CD14-positive monocyte (primary cell): ENCODE data around the gene ATXN3. TPM values are rescaled to one million over a fixed set of nuclear protein-coding genes. Genes with fewer than 3 reads are reported as not detected.

Source experiments
- DNase-seq, 3 donors: peaks; one replicate each; pipeline ENCODE4 v3.0.0-alpha.2; 2011 to 2022
- H2AFZ ChIP-seq: 2 replicates; pipeline ENCODE4 v1.6.0; 2012; ENCODE audit warnings: mild to moderate bottlenecking, low read depth, low read length, inconsistent platforms; ENCODE audit not compliant: insufficient read depth, poor library complexity, severe bottlenecking
- H3K27ac ChIP-seq, 2 donors: 1 replicate in 1 of 2; 2 replicates in 1 of 2; pipeline ENCODE4 v1.5.1; 2012 to 2013; ENCODE audit warnings: low read length in 2 of 2, control low read depth in 1 of 2, inconsistent platforms in 1 of 2, low read depth in 1 of 2, mild to moderate bottlenecking in 1 of 2
- H3K27me3 ChIP-seq, 2 donors: one replicate each; pipeline versions ENCODE4 v1.6.0 to v1.6.1; 2011 to 2013; ENCODE audit warnings: low read length in 2 of 2; ENCODE audit not compliant: control insufficient read depth in 2 of 2, insufficient read depth in 2 of 2
- H3K36me3 ChIP-seq, 2 donors: replicated peaks in 1 of 2; 1 replicate in 1 of 2; 2 replicates in 1 of 2; pipeline versions ENCODE4 v1.5.1 to v1.6.1; 2012 to 2013; ENCODE audit warnings: low read length in 2 of 2, control low read depth in 1 of 2, inconsistent platforms in 1 of 2, mild to moderate bottlenecking in 1 of 2; ENCODE audit not compliant: insufficient read depth in 2 of 2, control insufficient read depth in 1 of 2
- H3K4me1 ChIP-seq, 2 donors: 1 replicate in 1 of 2; 2 replicates in 1 of 2; pipeline versions ENCODE4 v1.5.1 to v1.6.1; 2012 to 2013; ENCODE audit warnings: low read length in 2 of 2, control low read depth in 1 of 2, inconsistent platforms in 1 of 2, mild to moderate bottlenecking in 1 of 2, moderate library complexity in 1 of 2; ENCODE audit not compliant: insufficient read depth in 2 of 2, control insufficient read depth in 1 of 2
- H3K4me2 ChIP-seq: replicated peaks from 2 replicates; pipeline ENCODE3; 2012; ENCODE audit warnings: low read length, moderate library complexity, mild to moderate bottlenecking; ENCODE audit not compliant: poor library complexity, severe bottlenecking; ENCODE audit errors: extremely low read depth
- H3K4me3 ChIP-seq, 3 experiments: fragments of 200-600 bp in 1 of 3; sonication (generic) in 1 of 3; replicated peaks in 1 of 3; 1 replicate in 2 of 3; 2 replicates in 1 of 3; pipeline ENCODE4 v1.5.1; 2011 to 2013; ENCODE audit warnings: low read length in 3 of 3, mild to moderate bottlenecking in 3 of 3, control low read depth in 2 of 3, low read depth in 2 of 3, inconsistent platforms in 1 of 3, moderate library complexity in 1 of 3
- H3K79me2 ChIP-seq: 2 replicates; pipeline ENCODE4 v1.6.0; 2012; ENCODE audit warnings: mild to moderate bottlenecking, control low read depth, inconsistent platforms, low read length, moderate library complexity; ENCODE audit not compliant: insufficient read depth
- H3K9ac ChIP-seq: 2 replicates; pipeline ENCODE4 v1.6.0; 2017; ENCODE audit warnings: low read length, mild to moderate bottlenecking; ENCODE audit not compliant: insufficient read depth, poor library complexity, severe bottlenecking
- H3K9me3 ChIP-seq, 2 donors: replicated peaks in 1 of 2; 1 replicate in 1 of 2; 2 replicates in 1 of 2; pipeline versions ENCODE4 v1.5.1 to v1.6.1; 2012 to 2013; ENCODE audit warnings: low read length in 2 of 2, control low read depth in 1 of 2; ENCODE audit not compliant: control insufficient read depth in 1 of 2, insufficient read depth in 1 of 2
- H4K20me1 ChIP-seq: 2 replicates; pipeline ENCODE4 v1.6.0; 2012; ENCODE audit warnings: mild to moderate bottlenecking, low read length, control low read depth, moderate library complexity; ENCODE audit not compliant: insufficient read depth
- H3K27ac Mint-ChIP-seq, 7 donors: one replicate each; pipeline ENCODE4 v1.8.0; 2020; ENCODE audit warnings: mild to moderate bottlenecking in 7 of 7, mixed read lengths in 7 of 7, moderate library complexity in 6 of 7, inconsistent platforms in 2 of 7
- H3K27me3 Mint-ChIP-seq, 3 donors: one replicate each; pipeline ENCODE4 v1.8.0; 2021 to 2022; ENCODE audit warnings: low read depth in 3 of 3, mild to moderate bottlenecking in 3 of 3, mixed read lengths in 3 of 3, moderate library complexity in 3 of 3, inconsistent platforms in 1 of 3
- H3K36me3 Mint-ChIP-seq, 2 donors: one replicate each; pipeline ENCODE4 v1.8.0; 2020; ENCODE audit warnings: mixed read lengths in 2 of 2, inconsistent platforms in 1 of 2, mild to moderate bottlenecking in 1 of 2
- H3K4me1 Mint-ChIP-seq: one replicate; pipeline ENCODE4 v1.8.0; 2020; ENCODE audit warnings: mild to moderate bottlenecking, mixed read lengths
- H3K4me3 Mint-ChIP-seq, 2 donors: one replicate each; pipeline ENCODE4 v1.8.0; 2020; ENCODE audit warnings: mild to moderate bottlenecking in 2 of 2, mixed read lengths in 2 of 2, moderate library complexity in 1 of 2
- H3K9me3 Mint-ChIP-seq, 7 donors: one replicate each; pipeline ENCODE4 v1.8.0; 2020 to 2022; ENCODE audit warnings: mixed read lengths in 7 of 7, mild to moderate bottlenecking in 6 of 7, moderate library complexity in 6 of 7, inconsistent platforms in 2 of 7
- WGBS: methylation state at CpG from one replicate; pipeline ENCODE4 v1.1.5; 2013; ENCODE audit warnings: missing lambda C conversion rate; ENCODE audit not compliant: insufficient coverage; 5-methylcytosine and 5-hydroxymethylcytosine counted together
- intact Hi-C, 2 donors: fragments of 100-400 bp; cut with micrococcal nuclease; formaldehyde crosslinking; loops; one replicate each; pipeline versions ENCODE4 v1.15.0 to v1.15.1; 2023
- polyA plus RNA-seq, 3 donors: library from polyadenylated mRNA; depleted of rRNA in 1 of 3; unstranded in 2 of 3; stranded (reverse) in 1 of 3; fragments of 300-500 nt in 2 of 3; fragments of >200 nt in 1 of 3; fragmentation: Illumina TruSeq in 2 of 3; gene quantifications; 1 replicate in 2 of 3; 2 replicates in 1 of 3; pipeline ENCODE4 v1.2.3, GENCODE V29; 2012 to 2021
- TF ChIP-seq, protein P1 (sequence below): fragments of 200-600 bp; IDR thresholded peaks from one replicate; pipeline ENCODE4 v1.8.0; 2022; ENCODE audit warnings: antibody characterized with exemption, mild to moderate bottlenecking

ATXN3 gene
- polyA plus RNA-seq, 3 donors = 17.7 to 24.0 (median 18.5) TPM

DNA sequence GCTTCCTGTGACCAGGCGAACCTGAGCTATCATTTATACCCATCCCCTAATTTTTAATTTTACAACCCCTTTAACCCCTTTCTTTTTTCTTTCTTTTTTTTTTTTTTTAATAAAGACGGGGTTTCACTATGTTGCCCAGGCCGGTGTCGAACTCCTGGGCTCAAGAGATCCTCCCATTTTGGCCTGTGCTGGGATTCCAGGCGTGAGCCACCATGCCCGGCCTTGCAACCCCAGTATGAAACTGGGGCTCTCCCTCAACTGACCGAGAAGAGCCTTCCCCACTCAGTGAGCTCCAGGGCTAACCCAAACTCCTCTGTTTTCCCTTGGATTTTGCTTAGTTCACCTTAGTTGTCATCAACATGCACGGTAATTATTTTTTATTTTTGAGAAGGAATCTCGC is 16.4 kb upstream of the ATXN3 start:
- peak overlapping the region; percentile 99 to 100 (median 100) for H3K27ac Mint-ChIP-seq
- H3K4me2 ChIP-seq = peak overlapping the region; percentile 82
- H3K9me3 ChIP-seq = no peaks in the 10 kb centered on the region
- H3K27me3 ChIP-seq = no peaks in the 10 kb centered on the region
- TF ChIP-seq, protein P1, sequence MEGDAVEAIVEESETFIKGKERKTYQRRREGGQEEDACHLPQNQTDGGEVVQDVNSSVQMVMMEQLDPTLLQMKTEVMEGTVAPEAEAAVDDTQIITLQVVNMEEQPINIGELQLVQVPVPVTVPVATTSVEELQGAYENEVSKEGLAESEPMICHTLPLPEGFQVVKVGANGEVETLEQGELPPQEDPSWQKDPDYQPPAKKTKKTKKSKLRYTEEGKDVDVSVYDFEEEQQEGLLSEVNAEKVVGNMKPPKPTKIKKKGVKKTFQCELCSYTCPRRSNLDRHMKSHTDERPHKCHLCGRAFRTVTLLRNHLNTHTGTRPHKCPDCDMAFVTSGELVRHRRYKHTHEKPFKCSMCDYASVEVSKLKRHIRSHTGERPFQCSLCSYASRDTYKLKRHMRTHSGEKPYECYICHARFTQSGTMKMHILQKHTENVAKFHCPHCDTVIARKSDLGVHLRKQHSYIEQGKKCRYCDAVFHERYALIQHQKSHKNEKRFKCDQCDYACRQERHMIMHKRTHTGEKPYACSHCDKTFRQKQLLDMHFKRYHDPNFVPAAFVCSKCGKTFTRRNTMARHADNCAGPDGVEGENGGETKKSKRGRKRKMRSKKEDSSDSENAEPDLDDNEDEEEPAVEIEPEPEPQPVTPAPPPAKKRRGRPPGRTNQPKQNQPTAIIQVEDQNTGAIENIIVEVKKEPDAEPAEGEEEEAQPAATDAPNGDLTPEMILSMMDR = no peak
- no peak for DNase-seq
- peak overlapping the region; percentile 96 for H3K9ac ChIP-seq
- H4K20me1 ChIP-seq = peaks cover 3% of the 10 kb centered on the region
- H3K36me3 Mint-ChIP-seq = peaks cover 33 to 43% of the 10 kb centered on the region in 2 donors
- peaks cover 0 to 2% (median 0%) of the 10 kb centered on the region in 7 donors for H3K9me3 Mint-ChIP-seq
- H3K4me3 ChIP-seq = peak overlapping the region; percentile 62 to 93 (median 92)
- H3K79me2 ChIP-seq = peaks cover 93% of the 10 kb centered on the region
- intact Hi-C loops = loop anchor here in 1 of 2 donors (2.0 to 10.0 kb wide), 2 partner anchors 18 to 672 kb away; partner anchors contain the start of gene GOLGA5
- 78% methylated on average over 4 of the region's 9 CpGs for WGBS
- H3K4me1 Mint-ChIP-seq = peaks cover 37% of the 10 kb centered on the region
- H3K36me3 ChIP-seq = peaks cover 10 to 46% of the 10 kb centered on the region in 2 donors
- peak overlapping the region; percentile 85 for H2AFZ ChIP-seq
- peak overlapping the region; percentile 97 to 100 for H3K4me3 Mint-ChIP-seq
- peak overlapping the region; percentile 94 to 95 for H3K27ac ChIP-seq
- H3K4me1 ChIP-seq = peaks cover 23 to 33% of the 10 kb centered on the region in 2 donors
- peaks cover 0 to 2% (median 0%) of the 10 kb centered on the region in 3 donors for H3K27me3 Mint-ChIP-seq

DNA sequence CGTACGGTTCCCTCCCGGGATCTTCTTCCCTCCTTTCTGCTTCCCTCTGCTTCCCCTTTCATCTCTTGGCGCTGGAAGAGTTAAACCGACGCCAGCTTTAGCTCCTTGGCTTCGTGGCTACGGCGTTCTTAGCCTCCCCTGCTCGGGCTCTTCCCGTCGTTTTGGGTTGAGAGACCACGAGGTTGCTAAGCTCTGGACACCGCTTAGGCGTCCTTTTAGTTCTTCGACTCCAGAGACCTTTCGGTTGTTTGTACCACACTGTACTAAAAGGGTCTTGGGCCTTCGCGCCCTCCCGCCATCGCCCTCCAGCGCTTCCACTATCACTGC is 15.9 kb upstream of the ATXN3 start:
- H3K4me1 Mint-ChIP-seq = peaks cover 41% of the 10 kb centered on the region
- peaks cover 0 to 2% (median 0%) of the 10 kb centered on the region in 7 donors for H3K9me3 Mint-ChIP-seq
- H3K4me3 Mint-ChIP-seq = peak overlapping the region; percentile 97 to 100
- Histone ChIP-seq H3K27me3 (no peaks in the 10 kb centered on the region), H3K27ac (peak overlapping the region; percentile 94 to 95), H3K36me3 (peaks cover 8 to 46% of the 10 kb centered on the region in 2 donors), H3K4me2 (peak overlapping the region; percentile 82), H2AFZ (peak overlapping the region; percentile 85), H3K4me3 (peak overlapping the region; percentile 62 to 93 (median 92)), H3K9ac (peak overlapping the region; percentile 96), H3K4me1 (peaks cover 23 to 33% of the 10 kb centered on the region in 2 donors), H3K79me2 (peaks cover 92% of the 10 kb centered on the region), H3K9me3 (no peaks in the 10 kb centered on the region), H4K20me1 (peaks cover under 1% of the 10 kb centered on the region)
- no peak for DNase-seq
- 0% methylated on average over 20 of the region's 22 CpGs for WGBS
- intact Hi-C loops = loop anchor here in 1 of 2 donors (2.0 to 10.0 kb wide), 2 partner anchors 18 to 672 kb away; partner anchors contain the start of gene GOLGA5
- H3K27ac Mint-ChIP-seq = peak overlapping the region; percentile 99 to 100 (median 100)
- TF ChIP-seq, protein P1 = no peak
- H3K27me3 Mint-ChIP-seq = peaks cover 0 to 2% (median 0%) of the 10 kb centered on the region in 3 donors
- peaks cover 33 to 43% of the 10 kb centered on the region in 2 donors for H3K36me3 Mint-ChIP-seq
